Fibroblast of lung (primary cell): ENCODE measurements around the gene TENM3. TPM values are rescaled to one million over a fixed set of nuclear protein-coding genes. Genes with fewer than 3 reads are reported as not detected.
A peak's percentile ranks its signal among the peaks of the same experiment; 100 is the strongest.

Source experiments
- DNase-seq, 2 donors: peaks; one replicate each; pipeline versions ENCODE4 v3.0.0 to v3.0.0-alpha.2; 2010; ENCODE audit warnings: low read depth in 2 of 2
- H2AFZ ChIP-seq: 2 replicates; pipeline ENCODE4 v1.5.1; 2012; ENCODE audit warnings: low read length, control low read depth, inconsistent platforms
- H3K27ac ChIP-seq: 2 replicates; pipeline ENCODE4 v1.5.1; 2011; ENCODE audit warnings: low read length, control low read depth; ENCODE audit not compliant: insufficient read depth
- H3K27me3 ChIP-seq: 2 replicates; pipeline ENCODE4 v1.5.1; 2011; ENCODE audit warnings: mild to moderate bottlenecking, low read length; ENCODE audit not compliant: control insufficient read depth, insufficient read depth
- H3K36me3 ChIP-seq: 2 replicates; pipeline ENCODE4 v1.5.1; 2011; ENCODE audit warnings: low read length; ENCODE audit not compliant: control insufficient read depth, insufficient read depth
- H3K4me1 ChIP-seq: 2 replicates; pipeline ENCODE4 v1.5.1; 2011; ENCODE audit warnings: low read length; ENCODE audit not compliant: control insufficient read depth, insufficient read depth; ENCODE audit errors: extremely low read depth
- H3K4me2 ChIP-seq: 2 replicates; pipeline ENCODE4 v1.5.1; 2011; ENCODE audit warnings: low read length, control low read depth; ENCODE audit not compliant: insufficient read depth; ENCODE audit errors: extremely low read depth
- H3K4me3 ChIP-seq, 4 experiments: fragments of 200-600 bp in 1 of 4; sonication (generic) in 1 of 4; replicated peaks in 1 of 4; 2 replicates each; pipeline ENCODE4 v1.5.1; 2011 to 2016; ENCODE audit warnings: low read length in 4 of 4, low read depth in 3 of 4, mild to moderate bottlenecking in 3 of 4, control low read depth in 2 of 4, inconsistent platforms in 1 of 4, mixed read lengths in 1 of 4; ENCODE audit not compliant: insufficient read depth in 1 of 4; ENCODE audit errors: control extremely low read depth in 1 of 4
- H3K79me2 ChIP-seq: 2 replicates; pipeline ENCODE4 v1.5.1; 2012; ENCODE audit warnings: mild to moderate bottlenecking, low read length, inconsistent platforms; ENCODE audit not compliant: control insufficient read depth, insufficient read depth
- H3K9ac ChIP-seq: 2 replicates; pipeline ENCODE4 v1.5.1; 2011; ENCODE audit warnings: mild to moderate bottlenecking, low read length, control low read depth; ENCODE audit not compliant: insufficient read depth
- H3K9me3 ChIP-seq: 2 replicates; pipeline ENCODE4 v1.5.1; 2012; ENCODE audit warnings: low read depth, low read length; ENCODE audit not compliant: control insufficient read depth, insufficient read depth
- H4K20me1 ChIP-seq: 2 replicates; pipeline ENCODE4 v1.5.1; 2011; ENCODE audit warnings: low read length; ENCODE audit not compliant: control insufficient read depth, insufficient read depth; ENCODE audit errors: extremely low read depth
- EZH2 ChIP-seq: IDR thresholded peaks from 2 replicates; pipeline ENCODE4 v1.5.1; 2012; ENCODE audit warnings: low read length, control low read depth, mild to moderate bottlenecking; ENCODE audit errors: missing control alignments
- polyA plus RNA-seq, 2 donors: library from polyadenylated mRNA; depleted of rRNA in 1 of 2; stranded (reverse) in 1 of 2; unstranded in 1 of 2; fragments of >200 nt; gene quantifications; 2 replicates each; pipeline ENCODE4 v1.2.1, GENCODE V29; 2011 to 2012; ENCODE audit warnings: missing spikeins in 1 of 2
- total RNA-seq: library from RNA; depleted of rRNA; stranded (reverse); fragments of >200 nt; gene quantifications from 2 replicates; pipeline ENCODE4 v1.2.1, GENCODE V29; 2014
- TF ChIP-seq, protein P1 (sequence below), 2 donors: IDR thresholded peaks in 1 of 2; conservative IDR thresholded peaks in 1 of 2; 1 replicate in 1 of 2; 2 replicates in 1 of 2; pipeline ENCODE4 v1.5.1; 2011 to 2012; ENCODE audit warnings: low read length in 2 of 2, control low read depth in 1 of 2, inconsistent platforms in 1 of 2, low read depth in 1 of 2, mild to moderate bottlenecking in 1 of 2

The TENM3 gene
- total and polyA plus RNA-seq, 2 donors (not counting 1 experiment from before 2014, with no cell fraction given): 2.7 to 3.6 TPM

DNA sequence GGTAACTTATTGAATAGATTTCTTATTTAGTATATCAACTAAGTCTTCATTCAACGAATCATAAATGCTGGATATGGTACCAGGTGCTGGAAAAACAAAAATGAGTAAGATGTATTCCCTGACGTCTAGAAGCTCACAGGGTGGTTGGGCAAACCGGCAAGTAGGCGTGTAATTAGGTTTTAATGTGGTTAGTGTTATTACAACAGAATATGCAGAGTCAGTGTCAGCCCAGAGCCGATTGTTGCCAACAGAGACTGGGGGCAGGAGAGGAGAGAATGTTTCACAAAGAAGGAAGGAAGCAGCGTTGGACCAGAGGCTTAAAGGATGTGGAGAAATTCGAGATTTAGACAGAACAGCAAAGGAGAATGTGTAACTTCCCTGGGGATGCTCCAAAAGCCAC, 111.7 kb downstream of the TENM3 start:
- Histone ChIP-seq H3K4me3 (no peak overlapping the region), H3K4me2 (no peak overlapping the region), H3K27me3 (no peaks in the 10 kb centered on the region), H4K20me1 (no peaks in the 10 kb centered on the region), H3K27ac (no peak overlapping the region), H3K36me3 (no peaks in the 10 kb centered on the region), H3K4me1 (no peaks in the 10 kb centered on the region), H2AFZ (no peak overlapping the region), H3K79me2 (no peaks in the 10 kb centered on the region), H3K9me3 (no peaks in the 10 kb centered on the region), H3K9ac (no peak overlapping the region)
- TF ChIP-seq EZH2: no peak
- TF ChIP-seq, protein P1, sequence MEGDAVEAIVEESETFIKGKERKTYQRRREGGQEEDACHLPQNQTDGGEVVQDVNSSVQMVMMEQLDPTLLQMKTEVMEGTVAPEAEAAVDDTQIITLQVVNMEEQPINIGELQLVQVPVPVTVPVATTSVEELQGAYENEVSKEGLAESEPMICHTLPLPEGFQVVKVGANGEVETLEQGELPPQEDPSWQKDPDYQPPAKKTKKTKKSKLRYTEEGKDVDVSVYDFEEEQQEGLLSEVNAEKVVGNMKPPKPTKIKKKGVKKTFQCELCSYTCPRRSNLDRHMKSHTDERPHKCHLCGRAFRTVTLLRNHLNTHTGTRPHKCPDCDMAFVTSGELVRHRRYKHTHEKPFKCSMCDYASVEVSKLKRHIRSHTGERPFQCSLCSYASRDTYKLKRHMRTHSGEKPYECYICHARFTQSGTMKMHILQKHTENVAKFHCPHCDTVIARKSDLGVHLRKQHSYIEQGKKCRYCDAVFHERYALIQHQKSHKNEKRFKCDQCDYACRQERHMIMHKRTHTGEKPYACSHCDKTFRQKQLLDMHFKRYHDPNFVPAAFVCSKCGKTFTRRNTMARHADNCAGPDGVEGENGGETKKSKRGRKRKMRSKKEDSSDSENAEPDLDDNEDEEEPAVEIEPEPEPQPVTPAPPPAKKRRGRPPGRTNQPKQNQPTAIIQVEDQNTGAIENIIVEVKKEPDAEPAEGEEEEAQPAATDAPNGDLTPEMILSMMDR (conservative IDR thresholded peaks at IDR 0.05 in 1 of 2, IDR thresholded peaks at IDR 0.05 in 1 of 2; ENCODE audit: low read depth in 1 of 2, low read length in 2 of 2): no peak
- peak; percentile 29 to 80 for DNase-seq

DNA sequence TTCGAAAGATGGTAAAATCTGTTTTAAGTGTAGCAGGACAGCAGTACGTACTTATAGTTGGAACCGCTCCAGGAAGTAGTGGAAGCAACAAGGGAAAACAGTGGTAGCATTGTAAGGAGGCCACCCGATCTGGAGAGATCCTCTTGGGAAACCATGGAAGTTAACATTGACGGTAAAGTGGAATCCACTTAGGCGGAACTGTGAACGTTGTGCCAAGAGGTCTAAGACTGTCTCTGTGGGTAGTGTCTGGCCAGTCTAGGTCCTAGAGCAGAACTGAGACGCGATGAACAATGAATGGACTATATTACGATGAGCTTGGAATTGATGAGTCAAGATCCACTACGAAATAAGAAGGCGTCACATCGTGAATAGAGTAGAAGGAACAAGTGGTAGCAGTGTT, 124.0 kb downstream of the TENM3 start:
- no peak for TF ChIP-seq EZH2
- TF ChIP-seq, protein P1 (conservative IDR thresholded peaks at IDR 0.05 in 1 of 2, IDR thresholded peaks at IDR 0.05 in 1 of 2; ENCODE audit: low read depth in 1 of 2, low read length in 2 of 2): no peak
- no peaks in the 10 kb centered on the region for H3K27me3 ChIP-seq
- no peaks in the 10 kb centered on the region for H3K9me3 ChIP-seq
- H3K9ac ChIP-seq: no peak overlapping the region
- H3K4me1 ChIP-seq: no peaks in the 10 kb centered on the region
- H2AFZ ChIP-seq: no peak overlapping the region
- no peak overlapping the region for H3K27ac ChIP-seq
- H4K20me1 ChIP-seq: no peaks in the 10 kb centered on the region
- DNase-seq: peak in 1 of 2 donors; percentile 23
- no peak overlapping the region for H3K4me3 ChIP-seq
- H3K36me3 ChIP-seq: no peaks in the 10 kb centered on the region
- H3K79me2 ChIP-seq: no peaks in the 10 kb centered on the region
- H3K4me2 ChIP-seq: no peak overlapping the region

DNA sequence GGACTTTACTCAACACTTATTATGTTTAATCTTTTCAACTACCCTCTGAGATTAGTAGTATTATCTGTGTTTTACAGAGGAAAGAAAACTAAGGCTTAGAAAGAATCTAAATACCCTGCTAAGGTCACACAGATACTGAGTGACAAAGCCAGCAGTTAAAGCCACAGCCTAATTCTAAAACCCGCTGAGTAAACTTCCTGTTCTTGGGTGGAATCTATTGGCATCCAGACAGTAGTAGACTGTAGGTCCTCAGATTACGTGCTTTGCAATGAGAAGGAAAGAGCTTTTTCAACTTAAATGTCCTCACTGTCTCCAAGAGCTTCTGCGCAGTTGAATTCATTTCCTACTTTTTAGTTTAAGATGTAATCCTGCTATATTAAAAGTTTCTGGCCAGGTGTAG, 126.0 kb downstream of the TENM3 start:
- Histone ChIP-seq H3K4me3 (no peak overlapping the region), H2AFZ (no peak overlapping the region), H3K4me2 (no peak overlapping the region), H3K9me3 (no peaks in the 10 kb centered on the region), H3K4me1 (no peaks in the 10 kb centered on the region), H3K27me3 (no peaks in the 10 kb centered on the region), H3K27ac (no peak overlapping the region), H3K36me3 (no peaks in the 10 kb centered on the region), H3K79me2 (no peaks in the 10 kb centered on the region), H4K20me1 (no peaks in the 10 kb centered on the region), H3K9ac (no peak overlapping the region)
- TF ChIP-seq, protein P1 (conservative IDR thresholded peaks at IDR 0.05 in 1 of 2, IDR thresholded peaks at IDR 0.05 in 1 of 2; ENCODE audit: low read depth in 1 of 2, low read length in 2 of 2): no peak
- TF ChIP-seq EZH2: no peak
- DNase-seq: peak; percentile 35 to 74
